Duodenal mucosa (tissue), 2 donors: ENCODE data around the gene GULP1.

Source experiments
- H3K27ac ChIP-seq: one replicate; pipeline ENCODE4 v1.7.0; 2013; ENCODE audit warnings: low read depth, low read length
- H3K27me3 ChIP-seq, 2 donors: one replicate each; pipeline ENCODE4 v1.7.0; 2013; ENCODE audit warnings: low read length in 2 of 2, control low read depth in 1 of 2; ENCODE audit not compliant: insufficient read depth in 2 of 2, control insufficient read depth in 1 of 2
- H3K36me3 ChIP-seq, 2 donors: one replicate each; pipeline ENCODE4 v1.7.0; 2013; ENCODE audit warnings: low read length in 2 of 2, control low read depth in 1 of 2; ENCODE audit not compliant: insufficient read depth in 2 of 2, control insufficient read depth in 1 of 2
- H3K4me1 ChIP-seq, 2 donors: one replicate each; pipeline ENCODE4 v1.7.0; 2013; ENCODE audit warnings: low read length in 2 of 2, control low read depth in 1 of 2; ENCODE audit not compliant: insufficient read depth in 2 of 2, control insufficient read depth in 1 of 2
- H3K4me3 ChIP-seq, 2 donors: one replicate each; pipeline ENCODE4 v1.7.0; 2013; ENCODE audit warnings: low read length in 2 of 2, low read depth in 1 of 2
- H3K9ac ChIP-seq, 2 donors: one replicate each; pipeline ENCODE4 v1.7.0; 2013; ENCODE audit warnings: low read length in 2 of 2, low read depth in 1 of 2
- H3K9me3 ChIP-seq, 2 donors: one replicate each; pipeline ENCODE4 v1.7.0; 2013; ENCODE audit warnings: low read length in 2 of 2, control low read depth in 1 of 2; ENCODE audit not compliant: control insufficient read depth in 1 of 2

Gene GULP1

GRCh38 chr2:188414411-188414810 is 122.7 kb downstream of the GULP1 start:
- Histone ChIP-seq H3K4me3 (no peak overlapping the region), H3K36me3 (no peaks in the 10 kb centered on the region), H3K9ac (no peak overlapping the region), H3K27me3 (no peaks in the 10 kb centered on the region), H3K27ac (no peak overlapping the region), H3K9me3 (peaks cover 3 to 5% of the 10 kb centered on the region in 2 donors), H3K4me1 (peaks cover 0 to 4% of the 10 kb centered on the region in 2 donors)

- Histone ChIP-seq H3K9me3 (peaks cover 3 to 5% of the 10 kb centered on the region in 2 donors), H3K27me3 (no peaks in the 10 kb centered on the region), H3K27ac (no peak overlapping the region), H3K36me3 (no peaks in the 10 kb centered on the region), H3K4me1 (peaks cover 0 to 4% of the 10 kb centered on the region in 2 donors), H3K4me3 (no peak overlapping the region), H3K9ac (no peak overlapping the region)
These were observed 123.4 kb downstream of the GULP1 start for GRCh38 chr2:188414869-188415753.

GRCh38 chr2:188415754-188416083 is 124.0 kb downstream of the GULP1 start:
- Histone ChIP-seq H3K9ac (no peak overlapping the region), H3K27me3 (no peaks in the 10 kb centered on the region), H3K4me3 (no peak overlapping the region), H3K4me1 (peaks cover 0 to 4% of the 10 kb centered on the region in 2 donors), H3K36me3 (no peaks in the 10 kb centered on the region), H3K9me3 (peaks cover 3 to 9% of the 10 kb centered on the region in 2 donors), H3K27ac (no peak overlapping the region)

- Histone ChIP-seq H3K4me3 (no peak overlapping the region), H3K9ac (no peak overlapping the region), H3K36me3 (no peaks in the 10 kb centered on the region), H3K27ac (no peak overlapping the region), H3K9me3 (peaks cover 0 to 9% of the 10 kb centered on the region in 2 donors), H3K4me1 (peaks cover 0 to 4% of the 10 kb centered on the region in 2 donors), H3K27me3 (no peaks in the 10 kb centered on the region)
These were observed 124.7 kb downstream of the GULP1 start for GRCh38 chr2:188416367-188416766.

- H3K27ac ChIP-seq, result no peak overlapping the region
- no peaks in the 10 kb centered on the region for H3K27me3 ChIP-seq
- H3K9ac ChIP-seq, result no peak overlapping the region
- no peak overlapping the region for H3K4me3 ChIP-seq
- peaks cover 0 to 5% of the 10 kb centered on the region in 2 donors for H3K9me3 ChIP-seq
- H3K36me3 ChIP-seq, result no peaks in the 10 kb centered on the region
- H3K4me1 ChIP-seq, result no peaks in the 10 kb centered on the region
These were observed 131.1 kb downstream of the GULP1 start for GRCh38 chr2:188422726-188423125.

- Histone ChIP-seq H3K4me1 (no peaks in the 10 kb centered on the region), H3K36me3 (no peaks in the 10 kb centered on the region), H3K27me3 (no peaks in the 10 kb centered on the region), H3K4me3 (no peak overlapping the region), H3K27ac (no peak overlapping the region), H3K9me3 (peaks cover 0 to 5% of the 10 kb centered on the region in 2 donors), H3K9ac (no peak overlapping the region)
These were observed 133.6 kb downstream of the GULP1 start for GRCh38 chr2:188425266-188425665.

GRCh38 chr2:188426121-188426520 is 134.4 kb downstream of the GULP1 start:
- no peaks in the 10 kb centered on the region for H3K9me3 ChIP-seq

GRCh38 chr2:188430705-188431104 is 139.0 kb downstream of the GULP1 start:
- no peak overlapping the region for H3K9ac ChIP-seq
- H3K4me3 ChIP-seq, result no peak overlapping the region
- no peaks in the 10 kb centered on the region for H3K27me3 ChIP-seq
- H3K36me3 ChIP-seq, result no peaks in the 10 kb centered on the region
- H3K4me1 ChIP-seq, result peaks cover 0 to 5% of the 10 kb centered on the region in 2 donors
- H3K9me3 ChIP-seq, result no peaks in the 10 kb centered on the region
- no peak overlapping the region for H3K27ac ChIP-seq

More at GRCh38 chr2:188426121-188426520, 134.4 kb downstream of the GULP1 start:
- no peak overlapping the region for H3K27ac ChIP-seq
- H3K4me3 ChIP-seq, result no peak overlapping the region
- H3K9ac ChIP-seq, result no peak overlapping the region
- H3K27me3 ChIP-seq, result no peaks in the 10 kb centered on the region
- H3K36me3 ChIP-seq, result no peaks in the 10 kb centered on the region
- no peaks in the 10 kb centered on the region for H3K4me1 ChIP-seq

- H3K36me3 ChIP-seq, result no peaks in the 10 kb centered on the region
- H3K9me3 ChIP-seq, result peaks cover 0 to 4% of the 10 kb centered on the region in 2 donors
- H3K4me3 ChIP-seq, result no peak overlapping the region
- no peak overlapping the region for H3K9ac ChIP-seq
- H3K4me1 ChIP-seq, result peaks cover 0 to 5% of the 10 kb centered on the region in 2 donors
- no peaks in the 10 kb centered on the region for H3K27me3 ChIP-seq
- H3K27ac ChIP-seq, result no peak overlapping the region
These were observed 142.3 kb downstream of the GULP1 start for GRCh38 chr2:188434018-188434417.

- no peak overlapping the region for H3K4me3 ChIP-seq
- H3K27ac ChIP-seq, result no peak overlapping the region
These were observed 143.4 kb downstream of the GULP1 start for GRCh38 chr2:188435115-188435514.

More at GRCh38 chr2:188435115-188435514, 143.4 kb downstream of the GULP1 start:
- H3K36me3 ChIP-seq, result no peaks in the 10 kb centered on the region
- H3K9me3 ChIP-seq, result peaks cover 0 to 4% of the 10 kb centered on the region in 2 donors
- H3K4me1 ChIP-seq, result peaks cover 0 to 5% of the 10 kb centered on the region in 2 donors
- no peaks in the 10 kb centered on the region for H3K27me3 ChIP-seq
- H3K9ac ChIP-seq, result no peak overlapping the region
